HEK293T (cell line): ENCODE data around the gene DPEP2.

Experiments used
- ELF4 ChIP-seq: fragments of 450-650 bp; IDR thresholded peaks from 2 replicates; pipeline ENCODE4 v1.6.1; 2017; ENCODE audit warnings: antibody characterized with exemption
- FOXA1 ChIP-seq: fragments of 450-650 bp; IDR thresholded peaks from 2 replicates; pipeline ENCODE4 v1.6.1; 2016; ENCODE audit warnings: mild to moderate bottlenecking
- TARDBP ChIP-seq: fragments of 450-650 bp; IDR thresholded peaks from 2 replicates; pipeline ENCODE4 v1.6.1; 2016

DNA sequence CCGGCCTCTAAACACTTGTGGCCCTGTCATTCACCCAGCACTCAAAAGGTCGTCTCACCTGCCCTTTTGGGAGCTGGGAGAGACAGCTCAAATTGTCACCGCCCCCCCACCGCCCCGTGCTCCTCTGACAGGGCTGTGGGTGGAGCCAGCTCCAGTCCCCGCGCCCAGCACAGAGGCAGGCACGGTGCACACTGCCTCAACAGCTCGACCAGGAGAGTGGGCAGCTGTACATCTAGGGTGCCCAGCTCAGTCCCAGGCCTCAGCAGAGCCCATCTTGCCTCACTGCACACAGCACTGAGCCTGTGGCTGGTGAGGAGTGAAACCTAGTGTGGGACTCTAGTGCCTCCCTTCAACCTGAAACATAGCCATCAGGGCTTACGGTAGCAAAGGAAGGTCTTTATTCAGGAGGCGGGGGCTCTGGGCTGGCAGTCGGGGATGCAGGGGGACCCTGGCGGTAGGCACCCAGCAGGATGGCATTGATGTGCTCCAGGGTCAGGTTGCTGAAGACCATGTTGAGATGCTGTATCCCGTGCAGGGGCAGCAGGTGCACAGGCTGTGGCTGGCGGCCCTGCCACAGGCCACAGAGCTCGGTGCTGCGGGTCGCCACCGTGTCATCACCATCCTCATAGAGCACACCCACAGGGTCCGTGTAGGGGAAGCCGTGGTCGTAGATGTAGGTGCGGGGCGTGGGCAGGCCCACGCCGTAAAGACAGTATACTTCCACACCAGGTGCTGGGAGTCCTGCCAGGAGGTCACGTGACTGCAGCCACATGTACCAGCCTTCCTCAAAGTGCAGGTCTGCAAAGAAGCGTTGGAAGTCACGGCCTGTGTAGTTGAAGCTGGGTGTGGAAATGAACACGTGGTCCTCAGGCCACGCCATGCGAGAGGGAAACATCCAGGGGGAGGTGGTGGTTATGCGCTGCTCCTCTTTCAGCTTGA is 59.5 kb downstream of the DPEP2 start:
- no peak for TF ChIP-seq TARDBP
- TF ChIP-seq ELF4: no peak
- TF ChIP-seq FOXA1: no peak
